Prostate gland (tissue), 2 donors: ENCODE measurements around the gene RPL9.

Source experiments
- CTCF ChIP-seq, 4 experiments: fragments of 200-600 bp in 2 of 4; fragments of 450-650 bp in 2 of 4; sonication (generic) in 2 of 4; IDR thresholded peaks; 1 replicate in 3 of 4; 2 replicates in 1 of 4; pipeline ENCODE4 v1.5.1; 2016 to 2019; ENCODE audit warnings: antibody characterized with exemption in 4 of 4, mild to moderate bottlenecking in 2 of 4, moderate library complexity in 2 of 4
- POLR2AphosphoS5 ChIP-seq: sonication (generic); formaldehyde crosslinking; IDR thresholded peaks from one replicate; pipeline ENCODE4 v1.6.1; 2017; ENCODE audit warnings: antibody characterized with exemption

DNA sequence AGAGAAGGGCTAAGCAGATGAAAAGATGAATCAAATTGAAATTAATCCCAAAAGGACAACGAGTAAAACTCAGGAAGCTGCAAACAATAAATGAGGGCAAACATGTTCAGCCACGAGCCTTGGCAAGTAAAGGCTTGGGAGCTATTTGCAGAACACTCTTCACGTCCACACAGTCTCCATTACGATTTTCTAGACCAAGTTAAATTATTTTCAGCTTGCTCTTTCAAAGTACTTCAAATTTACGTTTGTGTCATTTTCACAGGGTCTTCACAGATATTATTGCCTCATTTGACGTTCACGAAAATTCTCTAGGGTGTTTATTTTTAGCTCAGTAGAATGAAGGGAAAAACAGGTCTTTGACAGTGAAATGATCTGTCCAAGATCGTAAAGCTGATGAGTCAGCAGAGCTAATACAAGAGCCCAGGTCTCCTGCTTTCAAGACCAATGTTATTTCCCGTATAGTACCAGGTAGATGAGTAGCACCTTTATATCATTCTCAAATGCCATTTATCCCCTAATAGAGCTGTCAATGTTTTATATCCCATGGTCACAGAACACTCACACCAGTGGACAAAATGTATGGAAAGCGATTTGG, 31.1 kb downstream of the RPL9 start:
- TF ChIP-seq CTCF (IDR thresholded peaks at IDR 0.05), result no peak
- TF ChIP-seq POLR2AphosphoS5, result peak; percentile 42
